NCI-H526 treated with DMSO at 0.1 percent for 48 hours (cell line): ENCODE data around the gene LCN12.

Experiments used
- DNase-seq: peaks from one replicate; lab custom pipeline; 2025; lab: John Stamatoyannopoulos, UW

The LCN12 gene

DNA sequence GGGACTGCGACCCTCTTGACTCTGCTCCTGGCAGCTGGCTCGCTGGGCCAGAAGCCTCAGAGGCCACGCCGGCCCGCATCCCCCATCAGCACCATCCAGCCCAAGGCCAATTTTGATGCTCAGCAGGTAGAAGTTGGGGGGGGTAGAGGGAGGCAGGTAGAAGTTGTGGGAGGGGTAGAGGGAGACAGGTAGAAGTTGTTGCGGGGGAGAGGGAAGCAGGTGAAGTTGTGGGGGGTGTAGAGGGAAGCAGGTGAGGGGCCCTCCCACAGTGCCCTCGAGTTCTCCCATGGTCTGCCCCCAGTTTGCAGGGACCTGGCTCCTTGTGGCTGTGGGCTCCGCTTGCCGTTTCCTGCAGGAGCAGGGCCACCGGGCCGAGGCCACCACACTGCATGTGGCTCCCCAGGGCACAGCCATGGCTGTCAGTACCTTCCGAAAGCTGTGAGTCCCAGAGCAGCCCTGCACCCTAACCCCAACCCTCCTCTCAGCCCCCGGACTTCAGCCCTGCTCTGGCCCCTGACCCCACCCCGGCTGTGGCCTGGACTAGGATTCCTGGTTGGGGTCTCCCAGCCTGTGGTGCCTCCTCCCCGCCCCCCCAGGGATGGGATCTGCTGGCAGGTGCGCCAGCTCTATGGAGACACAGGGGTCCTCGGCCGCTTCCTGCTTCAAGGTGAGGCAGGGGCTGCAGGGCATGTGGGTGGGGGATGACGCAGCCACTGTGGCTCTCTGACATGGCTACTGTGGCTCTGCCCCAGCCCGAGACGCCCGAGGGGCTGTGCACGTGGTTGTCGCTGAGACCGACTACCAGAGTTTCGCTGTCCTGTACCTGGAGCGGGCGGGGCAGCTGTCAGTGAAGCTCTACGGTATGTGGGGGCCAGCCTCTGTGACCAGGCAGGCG lies 6.5 kb upstream of the LCN12 start:
- DNase-seq, result no peak

DNA sequence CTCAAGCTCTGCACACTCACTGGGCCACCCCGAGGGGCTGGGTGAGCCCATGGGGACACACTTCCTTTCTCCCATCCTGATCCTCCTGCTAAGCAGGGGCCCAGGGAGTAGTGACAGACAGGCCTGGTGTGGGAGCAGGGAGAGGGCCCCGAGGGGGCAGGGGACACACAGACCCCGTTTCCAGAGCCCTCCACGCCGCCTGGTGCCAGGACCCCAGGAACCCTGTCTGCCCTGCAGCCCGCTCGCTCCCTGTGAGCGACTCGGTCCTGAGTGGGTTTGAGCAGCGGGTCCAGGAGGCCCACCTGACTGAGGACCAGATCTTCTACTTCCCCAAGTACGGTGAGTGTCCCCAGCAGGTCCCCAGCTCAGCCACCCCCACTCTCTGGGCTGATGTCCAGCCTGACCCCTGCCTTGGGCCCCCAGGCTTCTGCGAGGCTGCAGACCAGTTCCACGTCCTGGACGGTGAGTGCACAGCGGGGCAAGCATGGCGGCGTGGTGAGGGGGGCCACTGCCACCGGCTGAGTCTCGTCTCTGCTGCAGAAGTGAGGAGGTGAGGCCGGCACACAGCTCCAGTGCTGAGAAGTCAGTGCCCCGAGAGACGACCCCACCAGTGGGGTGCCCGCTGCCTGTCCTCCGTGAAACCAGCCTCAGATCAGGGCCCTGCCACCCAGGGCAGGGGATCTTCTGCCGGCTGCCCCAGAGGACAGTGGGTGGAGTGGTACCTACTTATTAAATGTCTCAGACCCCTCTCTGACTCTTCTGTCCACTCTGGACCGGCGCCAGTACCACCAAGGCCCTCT lies 5.6 kb upstream of the LCN12 start:
- no peak for DNase-seq

- no peak for DNase-seq
Observed at GRCh38 chr9:136947028-136947891, 4.8 kb upstream of the LCN12 start.

DNA sequence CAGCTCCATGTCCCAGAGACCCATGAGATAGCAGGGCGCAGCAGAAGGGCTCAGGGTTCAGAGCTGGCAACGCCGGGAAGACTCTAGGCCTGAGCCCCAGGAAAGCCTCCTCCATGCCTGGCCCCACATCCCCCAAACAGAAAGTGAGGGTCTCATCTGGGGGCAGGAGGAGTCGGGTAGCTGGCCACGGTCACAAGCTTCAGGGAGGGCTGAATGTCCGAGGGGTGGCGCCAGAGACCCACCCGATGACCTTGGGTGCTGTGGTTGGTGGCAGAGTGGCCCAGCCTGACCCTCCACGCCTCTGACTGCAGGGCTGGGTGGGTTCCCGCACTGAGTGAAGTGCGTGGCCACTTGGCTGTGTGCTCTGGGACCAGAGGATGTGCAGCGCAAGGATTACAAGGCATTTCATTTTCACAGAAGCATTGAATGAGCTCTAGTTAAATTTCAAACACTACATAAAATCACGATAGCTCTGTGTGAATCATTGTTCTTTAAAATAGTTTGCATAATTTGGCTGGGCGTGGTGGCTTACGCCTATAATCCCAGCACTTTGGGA lies 4.0 kb upstream of the LCN12 start:
- no peak for DNase-seq

DNA sequence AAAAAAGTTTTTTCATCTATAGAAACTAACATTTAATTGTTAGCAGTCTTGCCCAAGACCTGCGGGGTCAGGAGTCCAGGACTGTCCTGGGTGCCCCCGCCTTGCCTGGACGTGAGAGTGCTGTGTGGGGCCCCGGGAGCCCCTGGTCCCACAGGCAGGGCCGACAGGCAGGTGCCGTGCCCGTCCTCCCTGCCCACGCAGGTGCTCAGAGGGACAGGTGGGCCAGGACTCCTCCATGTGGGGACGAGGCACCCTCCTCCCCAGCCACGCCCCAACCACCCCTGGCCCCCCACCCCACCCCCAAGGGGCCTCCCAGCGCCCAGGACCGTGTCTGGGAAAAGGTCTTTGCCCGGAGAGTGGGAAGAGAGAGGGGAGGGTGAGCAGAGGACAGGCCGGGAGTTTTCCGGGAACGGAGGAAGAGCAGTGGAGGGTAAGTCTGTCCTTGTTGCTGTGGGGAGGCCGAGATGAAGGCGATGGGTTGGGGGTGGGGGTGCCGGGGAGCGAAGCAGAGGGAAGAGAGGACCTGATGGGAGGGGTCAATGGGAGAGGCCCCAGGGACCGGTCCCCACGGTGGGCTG lies 2.7 kb upstream of the LCN12 start:
- DNase-seq, result no peak

DNA sequence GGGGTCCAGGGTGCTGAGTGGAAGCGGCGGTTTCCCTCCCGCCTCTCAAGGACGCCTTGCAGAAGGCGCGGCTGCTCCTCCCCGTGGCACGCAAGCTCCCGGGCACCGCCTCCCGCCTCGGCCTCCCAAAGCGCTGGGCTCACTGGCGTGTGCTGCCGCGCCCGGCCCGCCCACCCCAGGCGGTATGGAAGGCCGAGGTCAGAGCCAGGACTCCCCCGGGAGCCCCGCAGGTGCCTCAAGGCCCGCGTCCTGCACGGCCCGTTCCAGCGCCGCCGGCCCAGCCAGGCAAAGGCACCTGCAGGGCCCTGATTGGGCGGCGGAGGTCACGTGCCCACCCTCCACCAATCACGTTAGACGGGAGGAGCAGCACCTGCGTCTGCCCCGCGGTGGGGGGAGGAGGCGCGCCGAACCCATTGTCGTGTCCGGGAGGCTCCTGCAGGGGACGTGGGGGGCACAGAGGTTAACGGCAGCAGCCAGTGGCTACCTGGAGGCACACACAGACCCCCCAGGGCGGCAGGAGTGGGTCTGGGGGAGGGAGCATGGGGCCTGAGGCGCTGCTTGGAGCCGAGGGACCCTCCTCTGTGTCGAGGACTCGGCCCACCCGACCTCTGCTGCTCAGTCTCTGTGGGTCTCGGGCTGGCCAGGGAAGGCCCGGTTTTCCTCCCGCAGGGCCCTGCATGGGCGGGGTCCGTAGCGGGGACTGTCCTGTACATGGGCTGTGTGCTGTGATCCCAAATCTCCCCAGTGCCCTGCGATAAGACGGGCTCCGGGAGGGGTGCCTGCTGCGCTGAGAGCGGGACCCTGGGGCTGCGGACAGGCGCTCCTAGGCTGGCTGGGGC lies 2.0 kb upstream of the LCN12 start:
- DNase-seq, result peak; percentile 69

GRCh38 chr9:136950656-136951276 lies 1.3 kb upstream of the LCN12 start:
- DNase-seq, result no peak

DNA sequence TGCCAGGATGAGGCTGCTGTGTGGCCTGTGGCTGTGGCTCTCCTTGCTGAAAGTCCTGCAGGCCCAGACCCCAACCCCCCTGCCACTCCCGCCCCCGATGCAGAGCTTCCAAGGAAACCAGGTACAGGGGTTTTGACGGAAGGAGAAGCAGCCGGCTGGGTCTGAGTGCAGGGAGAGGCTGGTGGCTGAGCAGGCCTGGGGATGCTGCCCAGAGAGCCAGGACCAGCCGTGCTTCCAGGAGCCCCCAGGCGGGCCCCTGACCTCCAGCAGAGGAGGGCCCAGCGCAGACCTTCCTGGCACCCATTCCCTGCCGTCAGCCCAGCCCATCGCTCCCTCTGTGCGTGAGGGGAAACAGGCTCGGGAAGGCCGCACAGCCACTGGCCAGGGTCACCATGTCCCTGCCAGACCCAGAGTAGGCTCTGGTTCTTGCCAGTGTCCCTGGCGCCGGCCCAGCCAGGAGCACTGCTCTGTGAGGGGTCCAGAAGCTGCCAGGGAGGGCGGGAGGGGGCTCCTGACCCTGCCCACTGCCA lies 313 bp downstream of the LCN12 start:
- no peak for DNase-seq

DNA sequence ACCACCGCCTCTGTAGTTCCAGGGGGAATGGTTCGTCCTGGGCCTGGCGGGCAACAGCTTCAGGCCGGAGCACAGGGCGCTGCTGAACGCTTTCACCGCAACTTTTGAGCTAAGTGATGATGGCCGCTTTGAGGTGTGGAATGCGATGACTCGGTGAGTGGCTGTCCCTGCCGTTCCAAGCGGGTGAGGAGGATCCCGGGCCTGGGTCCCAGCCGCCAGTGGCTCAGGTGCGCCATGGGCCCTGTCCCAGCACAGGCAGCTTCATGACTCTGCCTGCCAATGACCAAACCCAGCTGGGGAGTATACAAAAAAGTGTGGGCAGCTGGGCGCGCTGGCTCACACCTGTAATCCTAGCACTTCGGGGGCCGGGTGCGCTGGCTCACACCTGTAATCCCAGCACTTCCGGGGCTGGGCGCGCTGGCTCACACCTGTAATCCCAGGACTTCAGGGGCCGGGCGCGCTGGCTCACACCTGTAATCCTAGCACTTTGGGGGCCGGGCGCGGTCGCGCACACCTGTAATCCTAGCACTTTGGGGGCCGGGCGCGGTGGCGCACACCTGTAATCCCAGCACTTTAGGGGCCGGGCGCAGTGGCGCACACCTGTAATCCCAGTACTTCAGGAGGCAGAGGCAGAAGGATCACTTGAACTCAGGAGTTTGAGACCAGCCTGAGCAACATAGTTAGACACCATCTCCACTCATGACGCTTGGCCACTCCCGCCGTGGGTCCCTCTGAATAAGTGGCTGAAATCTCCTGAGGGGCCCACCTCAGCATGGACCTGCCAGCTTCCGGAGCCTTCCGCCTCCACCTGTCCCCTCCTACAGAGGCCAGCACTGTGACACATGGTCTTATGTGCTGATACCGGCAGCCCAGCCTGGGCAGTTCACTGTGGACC lies 1.1 kb downstream of the LCN12 start:
- no peak for DNase-seq

- no peak for DNase-seq
Observed at GRCh38 chr9:136953771-136954269, 1.7 kb downstream of the LCN12 start.

DNA sequence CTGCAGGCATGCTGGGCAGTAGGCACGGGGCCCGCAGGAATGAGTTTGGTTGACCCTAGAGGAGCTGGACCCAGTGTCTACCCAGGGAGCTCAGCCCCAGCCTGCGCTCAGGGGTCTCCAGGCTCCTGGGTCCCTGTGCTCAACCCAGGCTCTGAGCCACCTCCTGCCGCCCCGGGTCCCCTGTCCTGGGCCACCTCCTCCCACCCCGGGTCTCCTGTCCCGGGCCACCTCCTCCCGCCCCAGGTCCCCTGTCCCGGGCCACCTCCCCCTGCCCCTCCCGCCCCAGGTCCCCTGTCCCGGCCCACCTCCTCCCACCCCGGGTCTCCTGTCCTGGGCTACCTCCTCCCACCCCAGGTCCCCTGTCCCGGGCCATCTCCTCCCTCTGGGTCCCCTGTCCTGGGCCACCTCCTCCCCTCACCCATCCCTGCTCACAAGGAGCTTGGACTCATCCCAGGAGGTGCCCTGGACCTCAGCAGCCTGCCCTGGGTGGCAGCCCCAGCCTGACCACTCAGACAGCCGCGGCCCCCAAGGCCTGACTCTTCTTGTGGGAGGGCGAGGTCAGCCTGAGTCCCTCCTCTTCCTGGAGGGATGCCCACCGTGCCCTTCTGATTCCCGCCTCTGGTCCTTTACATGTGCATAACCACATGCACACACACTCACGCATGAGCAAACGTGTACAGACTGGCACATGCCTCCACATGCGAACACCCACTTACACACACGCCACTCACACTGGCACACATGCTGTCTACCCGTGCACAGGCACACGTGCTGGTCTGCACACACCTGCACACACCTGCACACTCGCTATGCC lies 2.4 kb downstream of the LCN12 start:
- no peak for DNase-seq

DNA sequence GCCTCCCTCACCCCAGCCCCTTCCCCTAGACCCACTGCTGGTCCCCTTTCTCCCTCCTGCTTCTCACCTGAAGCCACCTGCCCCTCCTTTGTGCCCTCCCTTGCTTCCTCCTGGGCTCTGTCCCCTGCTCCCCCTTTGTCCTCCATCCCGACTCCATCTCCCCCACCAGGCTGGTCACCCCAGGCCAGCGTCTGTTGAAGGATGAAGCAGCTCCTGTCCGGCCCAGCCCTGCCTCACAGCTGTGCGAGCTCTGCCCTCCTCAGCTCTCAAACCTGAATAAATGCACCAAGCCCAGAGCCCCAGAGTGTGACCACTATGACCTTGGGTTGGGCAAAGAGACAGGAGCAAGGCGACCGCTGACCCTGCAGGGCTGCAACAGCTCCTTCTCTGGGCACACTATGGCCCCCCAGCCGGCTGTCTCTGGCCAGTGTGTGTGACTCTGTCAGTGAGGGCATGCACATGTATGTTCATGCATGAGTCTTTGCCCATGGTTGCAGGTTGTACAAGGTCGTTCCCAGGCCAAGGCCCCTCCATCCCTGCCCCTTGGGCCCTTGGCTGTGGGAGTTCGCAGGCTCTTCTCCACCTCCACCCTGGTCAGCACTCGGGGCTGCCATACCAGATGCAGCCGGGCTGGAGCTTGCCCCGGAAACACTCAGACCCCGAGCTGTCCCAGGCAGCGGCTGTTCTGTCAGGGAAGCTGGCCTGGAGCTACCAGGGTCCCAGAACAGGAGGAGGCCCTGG lies 3.3 kb downstream of the LCN12 start:
- no peak for DNase-seq

- DNase-seq, result no peak
Observed at GRCh38 chr9:136955943-136956335, 3.9 kb downstream of the LCN12 start.

- DNase-seq, result no peak
Observed at GRCh38 chr9:136956604-136957003, 4.5 kb downstream of the LCN12 start.

- no peak for DNase-seq
Observed at GRCh38 chr9:136957461-136957860, 5.4 kb downstream of the LCN12 start.

DNA sequence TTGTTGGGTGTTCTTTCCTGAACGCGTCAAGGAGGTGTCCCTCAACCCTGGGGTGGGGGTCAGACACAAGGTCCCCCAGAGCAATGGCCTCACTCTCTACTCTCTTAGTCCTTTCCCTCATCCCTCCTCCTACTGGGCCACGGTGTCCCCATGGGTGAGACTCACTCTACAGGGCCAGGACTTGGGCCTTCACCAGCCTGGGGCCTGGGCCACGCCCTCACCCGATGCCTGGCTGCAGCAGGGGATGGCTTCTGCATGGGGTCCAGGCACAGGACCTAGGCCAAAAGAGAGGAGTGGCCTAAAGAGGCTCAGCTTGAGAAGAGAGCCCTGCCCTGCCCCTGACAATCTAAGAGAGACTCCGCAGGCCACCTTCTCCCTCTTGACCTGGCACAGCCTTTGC lies 5.8 kb downstream of the LCN12 start:
- DNase-seq, result no peak

- no peak for DNase-seq
Observed at GRCh38 chr9:136958473-136958872, 6.4 kb downstream of the LCN12 start.
